ENCODE data around the gene KRABD2.

- TF ChIP-seq POLR2A (IDR thresholded peaks at IDR 0.05) (no peak), CTCF (IDR thresholded peaks at IDR 0.05) (no peak)
Observed at GRCh38 chr17:8405499-8406016, 29.1 kb upstream of the KRABD2 start.
